NCI-H1417 (cell line): ENCODE results near the gene VSTM4.

Experiments used
- DNase-seq, 3 experiments: peaks; one replicate each; lab custom pipeline; 2025; lab: John Stamatoyannopoulos, UW

VSTM4 gene, protein sequence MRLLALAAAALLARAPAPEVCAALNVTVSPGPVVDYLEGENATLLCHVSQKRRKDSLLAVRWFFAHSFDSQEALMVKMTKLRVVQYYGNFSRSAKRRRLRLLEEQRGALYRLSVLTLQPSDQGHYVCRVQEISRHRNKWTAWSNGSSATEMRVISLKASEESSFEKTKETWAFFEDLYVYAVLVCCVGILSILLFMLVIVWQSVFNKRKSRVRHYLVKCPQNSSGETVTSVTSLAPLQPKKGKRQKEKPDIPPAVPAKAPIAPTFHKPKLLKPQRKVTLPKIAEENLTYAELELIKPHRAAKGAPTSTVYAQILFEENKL

DNA sequence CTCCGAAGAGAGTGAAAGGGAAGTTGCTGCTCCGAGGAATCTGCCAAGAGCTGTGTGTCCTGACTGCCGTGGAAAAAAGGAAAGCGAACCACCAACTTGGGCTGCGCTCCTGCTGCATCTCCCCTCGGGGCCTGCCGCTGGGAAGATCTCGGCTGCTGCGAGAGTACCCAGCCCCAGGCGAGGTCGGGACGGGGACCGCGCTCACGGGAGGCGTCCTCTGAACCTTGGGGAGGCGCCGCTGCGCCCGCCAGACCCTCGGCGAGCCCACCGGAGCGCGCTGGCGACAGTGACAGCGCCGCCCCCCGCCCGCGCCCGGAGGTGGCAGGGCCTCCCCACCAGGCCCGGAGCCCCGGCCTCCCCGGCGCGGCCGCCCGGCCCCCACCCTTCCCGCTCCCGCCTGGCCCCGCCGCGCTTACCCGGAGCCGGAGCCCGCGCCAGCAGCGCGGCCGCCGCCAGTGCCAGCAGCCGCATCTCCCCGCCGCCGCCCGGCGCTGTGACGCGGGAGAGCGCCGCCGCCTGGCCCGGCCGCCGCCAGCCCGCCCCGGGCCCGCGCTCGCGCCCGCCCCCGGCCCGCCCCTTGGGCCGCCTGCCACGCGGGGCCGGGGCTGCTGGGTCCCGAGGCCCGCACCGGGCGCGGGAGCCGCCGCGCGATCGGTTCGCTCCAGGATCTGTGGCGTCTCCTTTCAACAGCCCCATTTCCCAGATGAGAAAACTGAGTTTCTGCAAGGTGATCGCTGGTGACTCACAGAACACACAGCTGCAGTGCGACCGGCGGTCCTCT lies at the start of gene VSTM4:
TSS of gene VSTM4 (minus strand) at position 508 of the 781 bp plus-strand sequence. CDS start at position 471, 37 bp downstream.
- DNase-seq = no peak

DNA sequence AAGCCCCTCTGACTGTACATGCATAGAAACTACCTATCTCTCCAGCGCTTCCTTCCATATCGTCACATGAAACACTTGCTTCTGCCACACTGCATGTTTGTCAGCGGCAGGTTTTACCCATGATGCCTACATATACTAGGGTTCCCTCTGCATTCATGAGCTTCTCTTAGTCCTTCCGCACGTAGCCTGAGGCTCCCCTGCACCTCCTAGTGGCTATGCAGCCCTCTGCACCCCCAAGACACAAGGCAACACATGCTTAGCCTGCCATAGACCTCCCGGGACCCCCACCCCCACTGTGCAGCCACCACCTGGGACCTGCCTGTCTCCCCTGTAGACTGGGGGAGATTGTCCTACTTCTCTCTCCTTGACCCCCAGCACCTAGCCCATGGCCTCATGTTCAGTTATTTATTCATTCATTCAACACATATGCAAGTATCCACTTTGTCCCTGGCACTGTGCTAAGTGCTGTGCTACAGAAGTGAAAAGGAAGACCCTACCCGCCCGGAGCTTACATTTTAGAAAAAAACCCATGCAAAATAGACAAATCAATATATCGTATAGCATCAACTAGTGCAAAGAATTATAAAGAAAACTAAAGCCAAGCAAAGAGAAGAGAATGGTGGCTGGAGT lies 49.4 kb upstream of the VSTM4 start:
- peak in 1 of 3 experiments; percentile 21 for DNase-seq

DNA sequence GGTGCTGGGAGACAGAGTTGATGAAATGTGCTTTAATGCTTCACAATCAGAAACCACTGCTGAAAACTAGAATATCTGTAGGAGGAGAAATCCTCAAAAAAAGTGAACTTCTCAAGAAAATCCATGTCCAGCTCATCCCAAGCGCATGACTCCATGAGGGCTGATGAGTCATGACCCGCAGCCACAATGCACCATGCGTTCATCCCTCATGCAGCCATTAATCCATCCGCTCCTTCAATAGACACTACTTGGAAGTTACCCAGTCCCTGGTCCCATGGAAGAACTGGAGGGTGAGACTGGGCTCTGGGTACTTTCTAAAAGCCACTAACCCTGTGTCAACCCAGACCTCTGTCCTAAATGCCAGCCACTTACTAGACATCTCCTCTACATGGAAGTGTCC lies 48.4 kb upstream of the VSTM4 start:
- no peak for DNase-seq

DNA sequence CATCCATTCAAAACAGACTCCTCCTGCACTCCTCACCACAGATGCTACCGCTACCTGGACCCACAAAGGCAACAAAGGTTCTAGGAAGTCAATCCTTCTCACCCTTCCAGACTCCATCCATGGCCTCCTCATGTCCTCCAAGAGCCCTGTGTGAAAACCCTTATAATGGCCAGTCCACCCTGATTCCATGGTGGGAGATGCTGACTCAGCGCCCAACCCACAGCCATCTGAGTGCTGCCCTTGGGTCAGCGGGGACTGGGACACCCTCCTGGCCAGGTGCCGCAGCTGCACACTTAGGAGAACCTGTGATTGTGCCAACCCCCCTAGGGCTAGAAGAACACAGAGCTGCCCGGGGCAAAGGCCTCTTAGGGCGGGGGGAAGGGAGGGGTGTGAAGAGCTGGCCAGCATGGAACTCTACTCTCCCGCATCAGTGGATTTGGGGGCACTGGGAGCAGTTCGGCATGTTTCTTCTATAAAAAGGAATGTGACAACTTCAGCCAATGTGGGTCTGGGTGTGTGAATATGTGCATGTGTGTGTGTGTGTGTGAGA lies 47.5 kb upstream of the VSTM4 start:
- DNase-seq = no peak

DNA sequence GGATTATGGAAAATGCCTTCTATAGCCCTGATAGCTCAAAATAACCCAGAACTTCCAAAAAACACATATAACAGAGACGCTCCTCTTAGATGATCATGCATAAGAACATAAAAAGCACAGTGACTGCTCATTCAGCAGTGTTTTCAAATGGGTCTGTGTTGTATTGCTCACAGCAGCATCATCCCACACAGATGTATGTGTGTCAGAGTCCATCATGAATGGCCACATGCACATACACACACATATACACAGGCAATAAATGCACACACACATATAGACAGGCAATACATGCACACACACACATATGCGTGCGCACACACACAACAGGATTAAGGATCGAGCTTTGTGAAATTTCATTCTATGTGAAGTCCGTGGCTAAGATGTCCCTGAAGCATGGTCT lies 46.7 kb upstream of the VSTM4 start:
- DNase-seq = no peak

DNA sequence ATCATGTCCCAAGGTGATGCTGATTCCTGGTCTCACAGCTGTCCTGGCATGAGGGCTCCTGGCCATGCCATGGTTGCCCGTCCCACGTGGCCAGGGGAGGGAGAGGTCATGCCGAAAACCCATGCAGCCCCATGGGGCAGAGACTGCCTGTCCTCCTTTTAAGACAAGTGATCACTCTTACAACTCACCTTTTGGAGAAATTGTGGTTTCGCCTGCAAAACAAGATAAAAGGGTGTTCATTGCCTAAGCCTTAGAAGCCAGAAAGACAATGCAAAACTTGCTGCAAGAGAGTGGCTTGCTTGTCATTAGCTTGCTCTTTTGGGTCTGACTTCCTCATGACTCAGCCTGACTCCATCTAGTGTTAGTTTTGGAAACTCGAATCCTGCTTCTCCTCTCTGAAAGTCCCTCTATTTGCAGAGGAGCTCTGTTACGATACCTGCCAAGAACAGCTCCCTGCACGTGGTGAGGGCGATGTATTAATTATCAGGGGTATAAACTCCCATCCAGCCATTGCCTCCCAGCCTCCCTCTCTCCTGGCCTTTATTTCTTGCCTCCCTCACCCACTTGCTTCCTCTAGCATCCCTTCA lies 46.2 kb upstream of the VSTM4 start:
- DNase-seq = peak in 1 of 3 experiments; percentile 30

DNA sequence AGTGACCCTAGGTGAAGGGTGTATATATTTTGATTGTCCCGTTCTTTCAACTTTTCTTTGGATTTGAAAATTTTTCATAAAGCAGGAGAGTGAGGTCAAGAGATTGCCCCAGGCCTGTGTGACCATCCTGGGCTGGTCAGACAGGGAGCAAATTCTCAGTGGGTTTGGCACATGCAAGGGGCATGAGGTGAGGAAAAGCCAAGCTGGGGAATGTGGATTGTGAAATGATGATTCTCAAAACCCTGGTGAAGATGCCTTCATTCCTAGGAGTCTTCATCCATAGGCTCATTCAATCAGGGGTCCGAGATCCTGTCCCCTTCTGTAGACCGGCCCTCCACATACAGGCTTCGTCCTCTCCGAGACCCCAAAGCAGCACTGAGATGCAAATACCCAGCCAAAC lies 45.5 kb upstream of the VSTM4 start:
- DNase-seq = no peak

DNA sequence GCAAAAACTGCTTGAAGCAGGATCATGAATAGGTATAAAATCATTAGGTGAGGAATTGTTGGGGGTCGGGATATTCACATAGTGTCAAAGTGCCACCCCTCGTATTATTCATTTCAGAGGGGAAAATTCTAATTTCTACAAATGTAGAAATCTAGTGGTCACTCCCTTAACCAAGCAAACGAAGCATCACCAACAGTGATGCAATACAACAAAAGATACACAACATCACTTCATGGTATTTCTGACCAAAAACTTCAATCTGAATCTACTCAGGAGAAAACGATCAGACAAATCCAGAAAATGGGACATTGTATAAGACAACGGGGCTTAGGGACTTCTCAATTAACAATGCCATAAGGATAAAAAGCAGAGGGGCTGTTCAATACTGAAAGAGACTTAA lies 44.8 kb upstream of the VSTM4 start:
- no peak for DNase-seq

DNA sequence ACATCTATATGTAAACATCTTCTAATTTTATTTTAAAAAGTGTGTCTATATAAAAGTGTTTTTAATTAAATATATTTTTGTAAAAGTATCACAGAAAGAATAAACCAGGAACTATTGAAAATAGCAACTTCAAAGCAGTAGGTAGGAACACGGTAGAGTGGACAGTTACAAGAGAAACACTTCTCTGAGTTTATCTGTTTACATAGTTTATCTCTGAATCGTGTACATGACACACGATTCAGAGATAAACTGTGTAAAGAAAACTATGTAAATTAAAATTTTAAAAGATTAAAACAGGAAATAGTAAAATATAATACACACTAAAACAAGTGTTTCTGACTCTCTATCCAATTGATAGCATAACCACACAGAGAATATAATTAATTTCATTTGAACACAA lies 43.6 kb upstream of the VSTM4 start:
- no peak for DNase-seq

DNA sequence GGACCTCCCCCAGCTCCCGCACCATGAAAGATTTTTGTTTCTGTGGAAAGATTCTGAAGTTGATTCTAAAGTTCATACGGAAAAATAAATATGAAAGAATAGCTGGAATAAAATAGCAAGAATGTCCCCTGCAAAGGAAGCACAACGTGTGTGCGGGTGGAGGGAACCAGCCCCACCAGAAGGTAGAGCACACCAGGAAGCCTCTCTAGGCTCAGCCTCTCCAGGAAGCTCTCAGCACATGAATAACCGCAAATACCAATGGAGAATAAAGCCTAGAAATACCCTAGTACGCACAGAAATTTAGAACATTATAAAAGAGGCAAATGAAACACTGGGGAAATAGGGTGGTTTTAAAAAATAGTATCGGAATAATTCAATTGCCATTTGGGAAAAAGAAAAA lies 43.1 kb upstream of the VSTM4 start:
- no peak for DNase-seq

DNA sequence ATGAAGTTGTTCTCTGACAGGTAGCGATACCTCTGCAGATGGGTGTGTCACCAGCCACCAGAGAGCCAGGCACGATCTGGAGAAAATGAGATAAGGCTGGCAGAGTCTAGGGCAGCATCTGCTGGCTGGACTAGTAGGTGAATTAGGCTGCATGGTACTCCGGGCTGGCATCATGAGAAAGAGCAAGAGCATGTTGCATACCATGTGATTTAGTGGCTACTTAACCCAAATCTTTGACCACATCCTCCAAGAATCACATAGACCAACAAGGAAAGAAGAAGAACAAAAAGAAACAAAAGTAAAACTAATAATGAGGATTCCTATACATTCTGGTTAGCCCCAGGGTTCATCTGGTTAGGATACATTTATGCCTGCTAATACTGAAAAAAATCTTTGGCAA lies 41.9 kb upstream of the VSTM4 start:
- no peak for DNase-seq

DNA sequence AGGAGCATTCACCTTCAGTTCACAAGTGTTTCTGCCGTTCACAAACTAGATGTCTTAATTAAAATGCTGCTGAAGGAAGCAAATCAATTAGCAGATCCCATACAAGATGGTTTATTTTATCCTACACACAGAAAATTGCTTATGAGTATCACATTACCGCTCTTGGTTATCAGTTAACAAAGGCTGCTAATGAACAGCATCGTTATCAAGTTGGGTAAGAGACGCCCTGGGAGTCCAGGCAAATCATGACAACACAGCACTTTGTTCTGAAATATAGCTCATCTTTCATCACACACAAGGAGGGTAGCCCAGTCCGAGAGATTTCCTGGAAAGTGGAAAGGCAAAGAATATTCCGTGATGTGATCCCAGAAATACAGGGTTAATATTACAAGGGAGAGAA lies 39.3 kb upstream of the VSTM4 start:
- no peak for DNase-seq

DNA sequence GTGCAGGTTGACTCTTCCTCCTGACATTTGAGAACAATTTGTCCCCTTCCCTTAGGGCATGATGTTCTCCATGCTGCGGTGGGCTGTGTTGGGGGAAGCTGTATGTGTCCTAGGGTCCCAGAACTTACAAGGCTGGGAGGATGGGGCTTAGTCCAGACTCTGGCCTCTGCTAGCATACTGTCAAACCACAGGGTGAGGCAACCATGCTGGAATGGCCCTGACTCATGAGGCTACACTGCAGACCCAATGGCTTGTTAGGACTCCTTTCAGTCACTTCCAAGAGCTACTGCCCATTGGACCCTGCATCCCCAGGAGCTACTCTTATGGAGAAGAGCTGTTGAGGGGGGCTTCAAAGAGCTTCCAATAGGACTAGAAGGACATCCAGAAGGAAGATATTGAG lies 38.6 kb upstream of the VSTM4 start:
- DNase-seq = no peak

DNA sequence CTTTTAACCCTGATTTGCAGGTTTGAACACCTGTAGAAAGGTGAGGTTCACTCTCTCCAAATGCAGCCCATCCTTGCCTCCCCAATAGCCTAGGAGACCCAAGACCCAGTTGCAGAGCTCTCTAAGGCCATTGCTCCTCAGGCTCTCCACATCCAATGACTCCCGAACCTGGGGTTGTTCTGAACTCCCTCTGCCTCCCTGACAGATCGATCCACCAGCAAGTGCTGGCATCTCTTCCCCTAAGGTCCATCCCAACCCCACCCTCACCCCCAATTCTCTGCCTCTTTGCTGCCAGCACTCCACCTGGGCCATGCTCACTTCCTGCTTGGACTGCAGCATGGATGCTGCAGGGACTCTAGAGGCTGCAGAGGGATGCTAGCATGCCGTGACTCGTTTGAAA lies 37.8 kb upstream of the VSTM4 start:
- no peak for DNase-seq

DNA sequence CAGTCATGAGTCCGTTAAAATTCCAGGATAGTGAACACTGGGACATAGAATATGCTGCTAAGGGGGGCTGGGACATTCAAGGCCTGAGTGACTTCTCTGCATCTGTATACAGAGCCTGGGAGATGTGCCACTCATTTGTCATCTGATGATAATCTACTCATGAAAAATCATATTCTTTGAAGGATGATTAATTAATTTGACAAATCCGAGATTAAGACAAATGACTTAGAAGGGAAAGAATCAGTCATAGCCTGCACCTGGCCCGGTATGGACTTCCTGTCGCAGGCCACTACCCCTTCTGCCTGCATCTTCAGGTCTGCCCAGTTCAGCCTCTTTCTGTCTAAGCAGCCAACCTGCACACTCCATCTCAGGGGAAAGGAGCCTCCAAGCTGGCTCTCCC lies 37.3 kb upstream of the VSTM4 start:
- DNase-seq = no peak

DNA sequence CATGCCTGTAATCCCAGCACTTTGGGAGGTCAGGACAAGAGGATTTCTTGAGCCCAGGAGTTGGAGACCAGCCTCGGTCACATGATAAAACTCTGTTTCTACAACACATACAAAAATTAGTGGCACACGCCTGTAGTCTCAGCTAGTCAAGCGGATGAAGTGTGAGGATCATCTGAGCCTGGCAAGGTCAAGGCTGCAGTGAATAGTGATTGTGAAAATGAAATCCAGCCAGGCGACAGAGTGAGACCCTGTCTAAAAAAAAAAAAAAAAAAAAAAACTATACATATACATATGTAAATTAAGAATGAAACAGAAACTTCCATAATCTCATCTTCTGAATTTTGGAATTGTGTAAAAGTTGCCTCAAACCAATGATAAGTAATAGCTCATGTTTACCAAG lies 36.7 kb upstream of the VSTM4 start:
- no peak for DNase-seq

DNA sequence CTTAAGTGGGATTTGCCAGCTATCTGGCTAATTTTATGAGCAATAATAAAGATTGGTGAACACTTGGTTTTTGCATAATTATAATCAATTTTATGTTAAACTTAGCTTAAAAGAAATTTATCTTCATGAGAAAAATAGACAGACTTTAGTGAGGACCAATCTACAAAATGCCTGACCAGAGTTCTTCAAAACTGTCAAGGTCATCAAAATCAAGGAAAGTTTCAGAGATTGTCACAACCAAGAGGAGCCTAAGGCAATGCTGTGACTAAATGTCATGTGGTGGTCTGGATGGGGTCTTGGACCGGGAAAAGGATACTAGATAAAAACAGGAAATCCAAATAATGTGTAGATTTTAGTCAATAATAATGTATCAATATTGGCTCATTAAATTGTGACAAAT lies 36.2 kb upstream of the VSTM4 start:
- no peak for DNase-seq

DNA sequence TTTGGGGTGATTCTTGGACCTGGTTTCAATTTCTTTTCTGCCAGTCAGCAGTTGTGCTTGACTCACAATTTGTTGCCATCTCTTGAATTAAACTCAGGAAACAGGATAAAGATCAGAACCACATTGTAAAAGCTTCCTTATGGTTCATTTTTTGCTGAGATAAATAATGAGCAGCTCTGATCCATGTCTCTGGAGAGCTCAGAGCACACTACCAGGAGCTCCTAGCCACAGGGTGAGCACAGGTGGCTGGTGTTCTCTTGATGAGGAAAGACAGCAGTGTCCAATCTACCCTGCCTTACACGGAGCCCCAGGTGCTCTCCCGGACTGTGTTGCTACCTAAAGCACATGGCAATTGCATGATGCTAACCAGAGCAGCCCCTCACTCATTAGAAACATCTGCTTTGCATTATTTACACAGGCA lies 35.7 kb upstream of the VSTM4 start:
- DNase-seq = no peak

DNA sequence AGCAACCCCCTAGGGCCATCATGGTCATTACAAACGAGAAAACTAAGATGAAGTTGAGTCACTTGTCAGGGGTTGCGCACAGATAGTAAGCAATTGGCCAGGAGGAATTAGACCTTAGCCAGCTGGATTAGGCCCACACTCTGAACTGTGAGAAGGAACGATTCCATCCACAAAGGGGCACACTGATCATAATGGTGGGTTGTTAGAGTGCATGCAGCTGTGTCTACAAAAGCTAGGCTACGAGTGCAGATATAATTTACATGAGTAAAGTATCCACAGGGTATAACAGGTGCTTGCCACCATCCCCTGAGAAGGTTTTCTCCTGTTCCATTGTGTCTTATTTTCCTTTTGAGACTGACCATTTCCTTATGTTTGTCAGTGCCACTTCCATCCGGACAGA lies 35.1 kb upstream of the VSTM4 start:
- peak in 1 of 3 experiments; percentile 63 for DNase-seq

DNA sequence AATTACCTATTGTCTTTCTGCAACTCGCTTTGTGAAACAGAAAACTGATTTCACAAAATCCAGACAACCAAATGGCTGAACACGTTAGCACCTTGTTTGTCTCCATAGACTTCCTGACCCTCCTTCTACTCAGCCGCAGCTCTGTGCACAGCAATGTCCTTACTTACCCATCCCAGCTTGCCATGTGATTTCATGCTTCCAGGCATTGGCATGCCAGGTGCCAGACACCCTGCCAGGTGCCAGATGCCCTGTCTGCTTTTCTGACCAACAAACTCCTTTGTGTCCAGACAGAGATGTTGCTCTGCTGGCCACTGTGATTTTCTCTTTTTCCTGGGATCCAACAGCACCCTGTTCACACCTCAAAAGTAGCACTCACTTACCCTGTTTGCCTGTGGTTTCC lies 34.6 kb upstream of the VSTM4 start:
- DNase-seq = peak in 1 of 3 experiments; percentile 11

DNA sequence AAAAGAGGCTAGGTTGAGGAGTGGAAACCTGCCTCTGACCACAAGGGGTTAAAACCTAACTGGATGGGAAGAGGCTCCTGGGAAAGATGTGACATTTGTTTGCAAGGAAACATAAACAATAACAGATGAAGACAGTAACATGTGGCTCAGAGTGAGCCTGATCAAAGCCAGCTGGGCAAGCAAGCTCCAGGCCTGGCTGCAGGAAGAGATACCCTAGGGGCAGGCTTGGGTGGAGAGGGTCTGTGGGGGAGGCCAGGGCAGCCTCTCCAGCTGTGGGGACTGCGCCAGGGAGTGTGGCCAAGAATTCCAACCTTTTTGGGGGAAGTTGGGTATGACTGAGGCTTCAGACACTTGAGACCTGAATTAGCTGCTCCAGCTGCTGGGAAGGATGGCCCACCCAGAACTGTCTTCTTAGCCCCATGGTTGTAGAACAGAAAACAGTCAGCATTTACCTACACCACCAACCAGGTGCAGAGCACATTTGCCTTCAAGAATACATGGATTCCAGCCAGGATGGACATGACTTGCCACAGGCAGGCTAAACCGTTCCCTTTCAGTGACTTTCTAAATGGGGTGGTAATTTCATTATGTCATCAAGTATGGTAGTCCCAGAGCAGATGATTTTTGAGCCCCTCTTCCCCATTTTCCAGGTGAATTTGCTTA lies 28.9 kb upstream of the VSTM4 start:
- DNase-seq = no peak

DNA sequence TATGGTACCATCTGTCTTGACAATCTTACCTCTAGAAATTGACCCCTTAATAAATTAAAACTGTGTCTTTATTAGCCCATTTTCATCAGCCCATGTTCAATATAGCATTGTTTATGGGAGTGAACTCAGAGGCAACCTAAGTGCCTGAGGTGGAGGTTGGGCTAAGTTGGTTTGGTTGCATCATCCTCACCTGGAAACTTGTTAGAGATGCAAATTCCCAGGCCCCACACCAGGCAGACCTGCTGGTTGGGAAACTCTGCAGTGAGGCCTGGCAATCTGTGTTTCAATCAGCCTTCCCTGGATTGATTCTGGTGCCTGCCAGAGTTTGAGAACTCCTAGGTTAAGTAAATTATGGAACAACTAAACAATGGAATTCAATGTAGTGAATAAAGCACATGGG lies 27.9 kb upstream of the VSTM4 start:
- no peak for DNase-seq
